Body of pancreas (tissue), 4 donors: Measurements from ENCODE around the gene DGCR8.

Source experiments
- CTCF ChIP-seq, 7 experiments: fragments of 450-650 bp in 4 of 7; fragments of 200-600 bp in 3 of 7; sonication (generic) in 3 of 7; IDR thresholded peaks; one replicate each; pipeline ENCODE4 v1.5.1; 2016 to 2019; ENCODE audit warnings: antibody characterized with exemption in 7 of 7
- POLR2A ChIP-seq, 3 donors: fragments of 450-650 bp; IDR thresholded peaks; one replicate each; pipeline ENCODE4 v1.6.1; 2016; ENCODE audit warnings: antibody characterized with exemption in 3 of 3, mild to moderate bottlenecking in 2 of 3

DNA sequence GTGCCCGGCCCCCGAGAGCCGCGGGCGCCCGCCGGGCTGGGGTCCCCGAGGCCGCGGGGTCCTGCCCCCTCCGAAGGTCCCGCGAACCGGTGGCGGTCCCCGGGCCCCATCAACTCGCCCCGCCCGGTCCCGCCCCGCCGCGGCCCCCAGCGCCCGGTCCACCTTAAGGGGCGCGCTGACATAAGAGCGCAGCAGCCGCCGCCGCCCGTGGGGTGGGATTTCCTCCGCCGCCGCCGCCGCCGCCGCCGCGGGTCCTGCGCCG, 51.5 kb downstream of the DGCR8 start, which contains the start of gene ZDHHC8:
- no peak for TF ChIP-seq POLR2A (IDR thresholded peaks at IDR 0.05)
- TF ChIP-seq CTCF (IDR thresholded peaks at IDR 0.05), result no peak
